Measurements from ENCODE around the gene SERPINB13. TPM values are rescaled to one million over a fixed set of nuclear protein-coding genes. Genes with fewer than 3 reads are reported as not detected.

Gene SERPINB13, protein sequence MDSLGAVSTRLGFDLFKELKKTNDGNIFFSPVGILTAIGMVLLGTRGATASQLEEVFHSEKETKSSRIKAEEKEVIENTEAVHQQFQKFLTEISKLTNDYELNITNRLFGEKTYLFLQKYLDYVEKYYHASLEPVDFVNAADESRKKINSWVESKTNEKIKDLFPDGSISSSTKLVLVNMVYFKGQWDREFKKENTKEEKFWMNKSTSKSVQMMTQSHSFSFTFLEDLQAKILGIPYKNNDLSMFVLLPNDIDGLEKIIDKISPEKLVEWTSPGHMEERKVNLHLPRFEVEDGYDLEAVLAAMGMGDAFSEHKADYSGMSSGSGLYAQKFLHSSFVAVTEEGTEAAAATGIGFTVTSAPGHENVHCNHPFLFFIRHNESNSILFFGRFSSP
- 0.41 TPM for total RNA-seq

- DNase-seq (ENCODE audit: low spot score in 2 of 2), result no peak
- no peak for FAIRE-seq
Observed at GRCh38 chr18:63586966-63587365, at the start of gene SERPINB13. SERPINB13 (plus strand) TSS chr18:63587343; CDS start chr18:63588668, 1,325 bp downstream.

DNA sequence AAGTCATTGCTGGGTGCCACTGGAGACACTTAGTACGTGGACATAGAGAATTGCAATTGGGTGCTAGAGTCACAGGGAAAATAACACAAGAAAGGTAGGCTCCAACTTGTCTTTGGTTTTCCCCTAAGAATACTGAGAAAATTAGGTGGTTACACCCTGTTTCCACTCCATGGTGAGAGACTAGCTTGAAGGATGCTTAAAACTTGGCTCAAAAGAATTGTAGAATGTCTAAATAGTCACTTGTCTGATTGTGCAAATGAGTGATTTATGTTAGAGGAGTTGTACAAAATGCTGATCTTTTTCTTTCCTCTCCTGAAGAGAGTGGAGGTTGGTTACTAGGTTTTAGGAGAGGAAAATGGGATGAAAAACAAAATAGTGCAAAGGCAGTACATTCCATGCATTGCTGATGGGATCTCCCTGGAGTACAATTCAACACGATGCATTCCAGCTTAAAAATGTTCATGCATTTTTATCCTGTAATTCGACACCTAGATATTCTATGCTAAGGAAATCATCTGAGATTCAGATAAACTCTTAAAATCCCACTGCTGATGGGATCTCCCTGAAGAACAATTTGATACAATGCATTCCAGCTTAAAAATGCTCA is 47.1 kb upstream of the SERPINB13 start:
- no peak for FAIRE-seq
- no peak for DNase-seq (ENCODE audit: low spot score in 2 of 2)

DNA sequence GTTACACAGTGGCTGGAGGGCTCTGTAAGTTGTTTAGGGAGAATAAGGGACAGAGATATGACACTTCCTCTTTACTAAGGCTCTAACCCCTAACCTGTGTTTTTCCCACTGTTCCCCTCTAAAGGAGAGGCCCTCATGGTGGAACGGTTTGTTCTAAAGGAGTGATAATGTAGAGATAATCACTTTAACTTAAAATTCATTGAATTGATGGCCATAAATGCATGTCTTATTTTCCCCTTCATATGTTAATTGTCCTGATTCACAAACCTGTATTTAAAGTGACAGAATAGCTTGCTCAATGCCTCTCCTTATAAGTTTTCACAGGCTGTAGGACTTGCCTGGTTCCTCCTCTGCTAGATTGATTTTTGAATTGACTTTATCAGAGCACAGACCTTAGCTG is 45.1 kb upstream of the SERPINB13 start, which contains the start of gene SERPINB12:
Gene SERPINB12, plus strand, starts transcription at position 301 of the 400 bp plus-strand sequence. CDS start 13,791 bp downstream, outside the sequence.
- FAIRE-seq, result no peak
- DNase-seq (ENCODE audit: low spot score in 2 of 2), result no peak

DNA sequence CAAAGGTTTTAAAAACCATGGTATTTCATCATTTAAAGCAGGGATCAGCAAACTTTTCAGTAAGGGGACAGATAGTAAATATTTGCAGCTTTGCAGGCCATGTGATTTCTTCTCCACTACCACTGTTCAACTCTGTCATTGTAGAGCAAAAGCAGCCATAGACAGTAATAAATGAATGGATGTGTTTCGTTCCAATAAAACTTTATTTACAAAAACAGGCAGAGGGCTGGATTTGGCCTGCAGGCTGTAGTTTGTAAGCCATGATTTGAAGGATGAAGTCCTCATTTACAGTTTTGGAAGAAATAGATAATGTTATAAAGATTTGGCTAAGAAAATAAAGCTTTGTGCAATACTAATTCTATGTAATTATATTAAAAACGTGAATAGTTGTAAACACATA is 43.1 kb upstream of the SERPINB13 start:
- DNase-seq (ENCODE audit: low spot score in 2 of 2) (no peak), FAIRE-seq (no peak)

DNA sequence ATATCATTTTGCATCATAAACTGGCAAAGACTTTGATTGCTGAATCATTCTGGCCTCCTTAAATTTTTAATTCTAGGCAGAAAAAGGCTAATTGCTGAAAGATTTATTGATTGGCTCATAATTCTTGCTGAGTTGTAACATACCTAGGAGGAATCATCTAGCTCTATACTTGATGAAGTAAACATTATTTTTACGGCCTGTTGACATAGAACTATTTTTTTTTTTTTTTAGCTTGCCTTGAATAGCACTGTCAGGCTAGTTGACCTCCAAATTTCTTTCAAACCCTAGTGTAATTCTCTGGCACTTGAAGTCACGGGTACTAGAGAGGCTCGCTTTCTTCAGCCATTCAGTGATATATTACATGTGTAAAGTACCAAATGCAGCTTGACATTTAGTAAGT is 42.1 kb upstream of the SERPINB13 start:
- DNase-seq (ENCODE audit: low spot score in 2 of 2) (no peak), FAIRE-seq (no peak)

DNA sequence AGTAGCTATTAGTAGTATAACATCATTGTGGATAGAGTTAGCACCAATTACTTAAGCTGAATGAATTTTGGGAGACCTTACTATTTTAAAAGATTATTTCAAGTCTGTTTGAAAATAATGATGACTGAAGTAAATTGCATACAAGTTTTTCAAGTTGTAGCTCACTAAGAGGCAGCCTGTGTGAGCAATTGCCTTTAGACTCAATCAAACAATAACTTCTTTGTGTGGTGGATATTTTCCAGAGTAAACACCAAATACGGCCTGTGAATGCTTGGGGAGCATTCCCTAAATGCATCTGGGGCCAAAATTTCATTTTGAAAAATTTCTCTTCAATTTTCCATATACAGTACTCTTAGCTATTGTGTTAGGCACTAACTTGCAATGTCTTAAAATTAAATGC is 37.1 kb upstream of the SERPINB13 start:
- no peak for FAIRE-seq
- DNase-seq (ENCODE audit: low spot score in 2 of 2), result no peak

DNA sequence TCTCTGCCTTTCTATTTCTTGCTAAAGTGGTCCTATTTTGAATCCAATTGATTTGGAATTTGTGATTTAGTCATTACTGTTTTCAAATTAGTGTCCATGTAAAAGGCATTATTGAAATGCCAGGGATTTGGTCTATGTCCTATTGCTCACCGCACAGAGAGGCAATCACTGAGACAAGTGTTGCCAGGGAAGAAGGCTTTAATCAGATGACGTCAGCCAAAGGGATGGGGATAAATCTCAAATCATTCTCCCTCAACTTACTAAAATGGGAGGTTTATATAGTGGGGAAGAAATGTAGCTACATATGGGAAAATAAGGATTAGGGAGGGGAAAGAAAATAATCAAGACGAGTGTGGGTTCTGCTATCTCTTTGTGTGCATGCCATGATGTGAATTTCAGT is 35.4 kb upstream of the SERPINB13 start:
- DNase-seq (ENCODE audit: low spot score in 2 of 2) (no peak), FAIRE-seq (no peak)

- DNase-seq (ENCODE audit: low spot score in 2 of 2) (no peak), FAIRE-seq (no peak)
Observed at GRCh38 chr18:63552581-63552980, 34.6 kb upstream of the SERPINB13 start.

DNA sequence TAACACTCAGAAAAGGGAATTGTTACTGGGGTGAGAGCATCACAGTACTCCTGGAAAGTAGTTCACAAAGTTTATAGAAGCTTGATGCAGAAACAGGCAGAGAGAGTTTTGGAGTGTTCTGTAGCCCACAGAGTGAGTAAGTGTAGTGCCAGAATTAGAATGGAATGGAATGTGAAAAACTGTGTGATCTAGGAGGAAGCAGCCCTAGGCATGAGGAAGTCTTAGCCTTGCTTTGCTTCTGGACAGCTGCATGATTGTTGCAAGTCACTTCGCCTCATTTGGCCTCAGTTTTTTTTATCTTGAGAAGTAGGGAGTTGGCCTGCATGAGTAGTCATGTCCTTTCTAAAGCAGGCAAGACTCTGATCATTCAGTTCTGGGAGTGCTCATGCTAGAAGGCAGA is 34.1 kb upstream of the SERPINB13 start:
- FAIRE-seq (no peak), DNase-seq (ENCODE audit: low spot score in 2 of 2) (peak in 1 of 2 donors; percentile 5)

- DNase-seq (ENCODE audit: low spot score in 2 of 2) (no peak), FAIRE-seq (no peak)
Observed at GRCh38 chr18:63559567-63560491, 27.3 kb upstream of the SERPINB13 start.

DNA sequence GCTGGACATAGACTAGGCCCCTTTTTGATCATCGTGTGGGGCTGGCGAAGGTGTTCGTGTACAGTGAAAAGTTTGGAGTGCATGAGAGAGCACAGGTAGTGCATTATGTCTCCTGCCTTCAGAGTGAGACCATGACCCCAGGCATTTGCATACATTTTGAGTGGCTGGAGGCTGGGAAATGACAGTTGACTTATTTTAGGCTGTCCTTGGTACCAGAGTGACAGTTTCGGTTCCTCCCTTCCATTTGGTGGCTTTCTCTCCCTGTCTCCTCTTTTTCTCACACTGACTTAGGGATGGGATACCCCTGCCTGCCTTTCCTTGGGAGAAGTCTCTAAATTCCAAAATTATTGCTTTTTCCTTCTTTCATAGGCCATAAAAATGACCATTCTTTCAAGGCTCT is 24.9 kb upstream of the SERPINB13 start:
- no peak for FAIRE-seq
- DNase-seq (ENCODE audit: low spot score in 2 of 2), result no peak

GRCh38 chr18:63564021-63564420 is 23.1 kb upstream of the SERPINB13 start:
- FAIRE-seq, result no peak
- DNase-seq (ENCODE audit: low spot score in 2 of 2), result no peak

DNA sequence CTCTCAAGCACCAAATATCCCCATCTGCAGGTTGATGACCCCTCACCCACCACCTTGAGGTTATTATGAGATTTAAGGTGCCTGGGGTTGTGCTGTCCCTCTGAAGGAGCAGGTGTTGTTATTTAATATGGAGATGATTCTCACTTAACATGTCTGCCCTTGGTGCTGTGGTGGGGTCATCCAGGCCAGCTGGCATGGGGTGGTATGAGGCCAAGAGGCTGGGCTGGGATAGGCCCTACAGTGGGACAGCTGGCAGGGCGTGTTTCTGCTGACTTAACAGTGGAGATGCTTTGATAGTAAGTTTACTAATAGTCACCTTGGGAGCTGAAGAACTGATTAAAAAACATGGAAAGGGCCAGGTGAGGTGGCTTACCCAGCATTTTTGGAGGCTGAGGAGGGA is 22.6 kb upstream of the SERPINB13 start:
- FAIRE-seq, result no peak
- no peak for DNase-seq (ENCODE audit: low spot score in 2 of 2)

DNA sequence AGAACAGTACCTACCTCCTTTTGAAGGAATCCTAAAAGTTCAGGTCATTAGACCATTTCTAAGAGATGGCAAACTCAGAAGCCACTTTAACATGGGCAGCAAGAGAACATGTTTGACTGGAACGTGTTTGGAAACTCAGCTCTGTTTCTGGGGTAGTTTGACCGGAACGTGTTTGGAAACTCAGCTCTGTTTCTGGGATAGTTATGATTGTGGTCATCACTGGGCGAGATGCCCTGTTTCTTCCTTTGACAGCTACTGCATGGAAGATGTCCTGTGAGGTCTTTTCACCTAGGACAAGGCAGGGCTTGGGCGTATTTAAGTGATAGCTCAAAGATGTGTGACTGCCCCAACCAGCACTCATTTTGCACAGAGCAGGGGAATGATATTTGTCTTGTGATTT is 19.9 kb upstream of the SERPINB13 start:
- DNase-seq (ENCODE audit: low spot score in 2 of 2) (no peak), FAIRE-seq (no peak)

GRCh38 chr18:63567825-63568224 is 19.3 kb upstream of the SERPINB13 start:
- DNase-seq (ENCODE audit: low spot score in 2 of 2) (no peak), FAIRE-seq (no peak)

DNA sequence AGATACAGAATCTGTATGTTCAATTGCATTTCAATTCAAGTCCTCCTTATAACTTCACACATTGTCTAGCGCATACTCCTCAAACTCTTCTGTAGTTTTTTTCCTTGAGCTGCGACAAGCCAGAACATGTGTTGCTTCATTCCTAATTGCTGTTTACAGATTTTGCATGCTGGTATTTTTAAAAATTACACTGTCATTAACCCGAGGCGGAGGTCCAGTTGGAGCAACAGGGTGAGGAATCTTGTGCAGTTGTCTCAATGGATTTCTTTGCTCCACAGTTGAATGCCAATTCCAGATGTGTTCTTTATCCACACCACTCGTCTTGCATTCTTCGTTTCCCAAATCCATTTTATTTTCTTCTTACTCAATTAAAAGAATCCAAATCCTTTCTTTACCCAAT is 16.4 kb upstream of the SERPINB13 start:
- FAIRE-seq, result no peak
- no peak for DNase-seq (ENCODE audit: low spot score in 2 of 2)

DNA sequence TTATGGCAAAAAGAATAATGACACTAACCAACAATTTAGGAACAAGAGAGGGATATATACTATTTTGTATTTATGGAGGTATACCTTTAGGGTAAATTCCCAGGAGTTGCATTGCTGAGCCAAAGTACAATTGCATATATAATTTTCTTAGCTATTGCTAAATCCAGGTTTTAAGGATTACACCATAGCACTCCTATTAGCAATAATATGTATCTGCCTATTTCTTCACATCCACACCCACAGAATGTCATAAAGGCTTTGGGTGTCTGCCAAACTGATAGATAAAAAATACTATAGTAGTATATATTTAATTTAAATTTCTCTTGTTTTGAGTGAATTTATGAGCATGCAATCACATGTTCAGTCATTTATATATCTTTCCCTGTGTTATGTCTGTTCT is 11.5 kb upstream of the SERPINB13 start:
- FAIRE-seq, result no peak
- no peak for DNase-seq (ENCODE audit: low spot score in 2 of 2)

DNA sequence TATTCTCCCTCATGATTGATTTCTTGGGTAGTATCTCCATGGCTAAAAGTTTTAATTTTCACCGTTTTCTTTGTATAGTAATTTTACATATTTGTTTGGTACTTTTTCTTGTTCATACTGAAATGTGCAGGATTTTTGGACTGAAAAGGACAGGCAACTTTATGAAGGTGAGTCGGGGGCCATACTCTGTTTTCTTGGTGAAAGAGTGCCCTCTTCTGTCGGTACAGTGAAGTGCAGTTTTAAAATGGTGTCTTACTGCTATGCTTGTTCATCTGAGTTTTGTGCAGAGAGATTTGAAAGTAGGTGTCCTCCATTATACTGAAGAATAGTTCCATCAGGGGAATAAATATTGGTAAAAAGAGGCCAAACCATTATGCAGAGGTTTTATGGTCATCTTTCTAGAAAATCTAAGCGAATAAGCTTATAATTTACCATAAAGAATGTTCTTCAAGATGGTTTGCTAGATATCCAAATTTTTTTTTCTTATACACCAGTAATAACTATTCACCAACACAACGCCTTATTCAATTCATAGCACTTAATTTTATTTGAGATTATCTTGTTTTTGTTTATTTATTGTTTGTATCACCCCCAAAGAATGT is 8.7 kb upstream of the SERPINB13 start:
- no peak for FAIRE-seq
- no peak for DNase-seq (ENCODE audit: low spot score in 2 of 2)

GRCh38 chr18:63579616-63580015 is 7.5 kb upstream of the SERPINB13 start:
- FAIRE-seq, result no peak

DNA sequence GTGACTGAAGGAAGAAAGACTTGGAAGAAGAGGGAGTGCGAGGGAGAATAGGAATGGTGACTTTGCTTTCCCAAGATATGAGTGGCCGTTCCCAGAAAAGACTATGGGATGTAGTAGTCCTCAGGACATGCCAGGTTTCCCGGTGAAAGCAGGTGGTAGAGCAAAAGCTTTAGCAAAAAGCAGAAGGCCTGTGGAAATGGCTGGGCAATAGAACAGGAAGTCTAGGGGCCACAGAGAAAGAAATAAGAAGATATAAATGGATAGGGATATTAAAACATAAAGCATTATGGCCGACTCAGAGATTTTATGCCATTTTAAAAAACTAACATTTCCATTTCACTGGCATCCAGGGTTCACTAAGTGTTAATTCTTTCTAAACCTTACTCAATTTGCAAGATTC is 1.2 kb upstream of the SERPINB13 start:
- no peak for FAIRE-seq
- DNase-seq (ENCODE audit: low spot score in 2 of 2), result no peak

More at GRCh38 chr18:63579616-63580015, 7.5 kb upstream of the SERPINB13 start:
- DNase-seq (ENCODE audit: low spot score in 2 of 2), result no peak

GRCh38 chr18:63586431-63586830 is 712 bp upstream of the SERPINB13 start:
- FAIRE-seq (no peak), DNase-seq (ENCODE audit: low spot score in 2 of 2) (no peak)
